ENCODE data around the gene TRIM67.

- no peak for TF ChIP-seq CTCF (IDR thresholded peaks at IDR 0.05)
- TF ChIP-seq POLR2AphosphoS5 (IDR thresholded peaks at IDR 0.05) = no peak
- no peak for TF ChIP-seq POLR2A (IDR thresholded peaks at IDR 0.05)
- TF ChIP-seq EP300 (IDR thresholded peaks at IDR 0.05) = no peak
Observed at GRCh38 chr1:231188072-231188471, 26.2 kb downstream of the TRIM67 start.
